NB4 (cell line): Measurements from ENCODE around the gene SLC13A2.

ENCODE experiments used
- MYC ChIP-seq: IDR thresholded peaks from 2 replicates; pipeline ENCODE4 v1.6.1; 2011; ENCODE audit warnings: low read depth, low read length
- POLR2A ChIP-seq: IDR thresholded peaks from 2 replicates; pipeline ENCODE4 v1.6.1; 2011; ENCODE audit warnings: mild to moderate bottlenecking; ENCODE audit not compliant: insufficient read length; ENCODE audit errors: extremely low read depth
- TF ChIP-seq, protein P1 (sequence below): IDR thresholded peaks from one replicate; pipeline ENCODE4 v1.5.1; 2012; ENCODE audit warnings: low read depth, low read length

DNA sequence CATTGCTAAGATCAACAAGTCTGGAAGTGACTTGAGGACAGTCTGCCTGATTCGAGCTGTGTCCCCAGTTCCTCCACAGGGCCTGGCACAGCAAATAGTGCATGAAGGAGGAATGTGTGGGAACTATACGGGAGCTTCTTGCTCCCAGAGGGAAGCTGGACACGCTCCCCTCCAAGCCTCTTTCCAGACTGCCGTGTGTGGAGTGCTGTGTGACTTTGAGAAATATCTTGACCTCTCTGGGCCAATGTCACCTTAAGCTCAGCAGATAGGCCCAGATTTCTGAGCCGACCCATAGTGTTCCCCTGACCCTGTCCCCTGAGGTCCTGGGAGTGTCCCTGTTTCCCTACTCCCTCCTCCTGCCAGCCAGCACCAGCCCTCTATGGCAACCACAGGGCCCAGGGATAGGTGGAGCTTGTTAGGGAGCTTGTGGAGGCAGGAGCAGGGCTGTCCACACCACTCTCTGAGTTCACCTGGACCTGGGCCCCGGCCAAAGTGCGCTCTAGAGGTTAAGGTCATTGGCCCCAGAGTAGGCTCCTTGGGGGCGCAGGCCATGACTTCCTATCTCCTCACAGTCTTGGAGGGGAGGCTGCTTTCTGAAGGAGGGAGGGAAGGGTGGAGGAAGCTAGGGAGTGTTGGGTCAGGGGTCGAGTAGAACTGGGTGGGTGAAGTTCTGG lies 26.4 kb downstream of the SLC13A2 start:
- TF ChIP-seq, protein P1, sequence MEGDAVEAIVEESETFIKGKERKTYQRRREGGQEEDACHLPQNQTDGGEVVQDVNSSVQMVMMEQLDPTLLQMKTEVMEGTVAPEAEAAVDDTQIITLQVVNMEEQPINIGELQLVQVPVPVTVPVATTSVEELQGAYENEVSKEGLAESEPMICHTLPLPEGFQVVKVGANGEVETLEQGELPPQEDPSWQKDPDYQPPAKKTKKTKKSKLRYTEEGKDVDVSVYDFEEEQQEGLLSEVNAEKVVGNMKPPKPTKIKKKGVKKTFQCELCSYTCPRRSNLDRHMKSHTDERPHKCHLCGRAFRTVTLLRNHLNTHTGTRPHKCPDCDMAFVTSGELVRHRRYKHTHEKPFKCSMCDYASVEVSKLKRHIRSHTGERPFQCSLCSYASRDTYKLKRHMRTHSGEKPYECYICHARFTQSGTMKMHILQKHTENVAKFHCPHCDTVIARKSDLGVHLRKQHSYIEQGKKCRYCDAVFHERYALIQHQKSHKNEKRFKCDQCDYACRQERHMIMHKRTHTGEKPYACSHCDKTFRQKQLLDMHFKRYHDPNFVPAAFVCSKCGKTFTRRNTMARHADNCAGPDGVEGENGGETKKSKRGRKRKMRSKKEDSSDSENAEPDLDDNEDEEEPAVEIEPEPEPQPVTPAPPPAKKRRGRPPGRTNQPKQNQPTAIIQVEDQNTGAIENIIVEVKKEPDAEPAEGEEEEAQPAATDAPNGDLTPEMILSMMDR = no peak
- no peak for TF ChIP-seq MYC
- no peak for TF ChIP-seq POLR2A
